Measurements from ENCODE around the gene GBF1.

The GBF1 gene

GRCh38 chr10:102283890-102284289, 38.6 kb downstream of the GBF1 start:
- DNase-seq (ENCODE audit: low read depth in 1 of 2, low spot score in 1 of 2): no peak
- TF ChIP-seq SPI1 (IDR thresholded peaks at IDR 0.05; ENCODE audit: borderline replicate concordance, low read depth) (no peak), CTCF (IDR thresholded peaks at IDR 0.05; ENCODE audit: insufficient read depth, low read length) (no peak), POLR2AphosphoS5 (IDR thresholded peaks at IDR 0.05; ENCODE audit: low read depth) (no peak), GABPA (IDR thresholded peaks at IDR 0.05; ENCODE audit: low read depth) (no peak), REST (IDR thresholded peaks at IDR 0.05; ENCODE audit: insufficient replicate concordance, low read depth) (no peak)
- no peak overlapping the region for H3K27ac ChIP-seq (replicated peaks)
- H3K27me3 ChIP-seq (ENCODE audit: insufficient read depth, poor library complexity, severe bottlenecking): no peaks in the 10 kb centered on the region
- no peak overlapping the region for H3K4me3 ChIP-seq (replicated peaks; ENCODE audit: insufficient read depth, low read length)

GRCh38 chr10:102284531-102284930, 39.2 kb downstream of the GBF1 start:
- TF ChIP-seq SPI1 (IDR thresholded peaks at IDR 0.05; ENCODE audit: borderline replicate concordance, low read depth) (no peak), CTCF (IDR thresholded peaks at IDR 0.05; ENCODE audit: insufficient read depth, low read length) (no peak), REST (IDR thresholded peaks at IDR 0.05; ENCODE audit: insufficient replicate concordance, low read depth) (no peak)
- Histone ChIP-seq H3K27ac (replicated peaks) (no peak overlapping the region), H3K27me3 (ENCODE audit: insufficient read depth, poor library complexity, severe bottlenecking) (no peaks in the 10 kb centered on the region), H3K4me3 (replicated peaks; ENCODE audit: insufficient read depth, low read length) (no peak overlapping the region)
- DNase-seq (ENCODE audit: low read depth in 1 of 2, low spot score in 1 of 2): no peak

GRCh38 chr10:102285133-102285532, 39.8 kb downstream of the GBF1 start:
- no peak for DNase-seq (ENCODE audit: low read depth in 1 of 2, low spot score in 1 of 2)
- H3K4me3 ChIP-seq (replicated peaks; ENCODE audit: insufficient read depth, low read length): no peak overlapping the region
- no peak for TF ChIP-seq GABPA (IDR thresholded peaks at IDR 0.05; ENCODE audit: low read depth)
- TF ChIP-seq REST (IDR thresholded peaks at IDR 0.05; ENCODE audit: insufficient replicate concordance, low read depth): no peak
- TF ChIP-seq POLR2AphosphoS5 (IDR thresholded peaks at IDR 0.05; ENCODE audit: low read depth): no peak
- no peak for TF ChIP-seq CTCF (IDR thresholded peaks at IDR 0.05; ENCODE audit: insufficient read depth, low read length)
- TF ChIP-seq SPI1 (IDR thresholded peaks at IDR 0.05; ENCODE audit: borderline replicate concordance, low read depth): no peak
- H3K27me3 ChIP-seq (ENCODE audit: insufficient read depth, poor library complexity, severe bottlenecking): no peaks in the 10 kb centered on the region
- H3K27ac ChIP-seq (replicated peaks): no peak overlapping the region
